Fibroblast of lung (primary cell): ENCODE measurements around the gene LENG1. TPM values are rescaled to one million over a fixed set of nuclear protein-coding genes. Genes with fewer than 3 reads are reported as not detected.
"Not testable (repeated sequence)": the region's sequence is repeated elsewhere in the genome, so short reads cannot be mapped to it uniquely, and the experiment has no call there.

ENCODE experiments used
- DNase-seq, 2 donors: peaks; one replicate each; pipeline versions ENCODE4 v3.0.0 to v3.0.0-alpha.2; 2010; ENCODE audit warnings: low read depth in 2 of 2
- H2AFZ ChIP-seq: 2 replicates; pipeline ENCODE4 v1.5.1; 2012; ENCODE audit warnings: low read length, control low read depth, inconsistent platforms
- H3K27ac ChIP-seq: 2 replicates; pipeline ENCODE4 v1.5.1; 2011; ENCODE audit warnings: low read length, control low read depth; ENCODE audit not compliant: insufficient read depth
- H3K27me3 ChIP-seq: 2 replicates; pipeline ENCODE4 v1.5.1; 2011; ENCODE audit warnings: mild to moderate bottlenecking, low read length; ENCODE audit not compliant: control insufficient read depth, insufficient read depth
- H3K36me3 ChIP-seq: 2 replicates; pipeline ENCODE4 v1.5.1; 2011; ENCODE audit warnings: low read length; ENCODE audit not compliant: control insufficient read depth, insufficient read depth
- H3K4me1 ChIP-seq: 2 replicates; pipeline ENCODE4 v1.5.1; 2011; ENCODE audit warnings: low read length; ENCODE audit not compliant: control insufficient read depth, insufficient read depth; ENCODE audit errors: extremely low read depth
- H3K4me2 ChIP-seq: 2 replicates; pipeline ENCODE4 v1.5.1; 2011; ENCODE audit warnings: low read length, control low read depth; ENCODE audit not compliant: insufficient read depth; ENCODE audit errors: extremely low read depth
- H3K4me3 ChIP-seq, 4 experiments: fragments of 200-600 bp in 1 of 4; sonication (generic) in 1 of 4; replicated peaks in 1 of 4; 2 replicates each; pipeline ENCODE4 v1.5.1; 2011 to 2016; ENCODE audit warnings: low read length in 4 of 4, low read depth in 3 of 4, mild to moderate bottlenecking in 3 of 4, control low read depth in 2 of 4, inconsistent platforms in 1 of 4, mixed read lengths in 1 of 4; ENCODE audit not compliant: insufficient read depth in 1 of 4; ENCODE audit errors: control extremely low read depth in 1 of 4
- H3K79me2 ChIP-seq: 2 replicates; pipeline ENCODE4 v1.5.1; 2012; ENCODE audit warnings: mild to moderate bottlenecking, low read length, inconsistent platforms; ENCODE audit not compliant: control insufficient read depth, insufficient read depth
- H3K9ac ChIP-seq: 2 replicates; pipeline ENCODE4 v1.5.1; 2011; ENCODE audit warnings: mild to moderate bottlenecking, low read length, control low read depth; ENCODE audit not compliant: insufficient read depth
- H3K9me3 ChIP-seq: 2 replicates; pipeline ENCODE4 v1.5.1; 2012; ENCODE audit warnings: low read depth, low read length; ENCODE audit not compliant: control insufficient read depth, insufficient read depth
- H4K20me1 ChIP-seq: 2 replicates; pipeline ENCODE4 v1.5.1; 2011; ENCODE audit warnings: low read length; ENCODE audit not compliant: control insufficient read depth, insufficient read depth; ENCODE audit errors: extremely low read depth
- EZH2 ChIP-seq: IDR thresholded peaks from 2 replicates; pipeline ENCODE4 v1.5.1; 2012; ENCODE audit warnings: low read length, control low read depth, mild to moderate bottlenecking; ENCODE audit errors: missing control alignments
- polyA plus RNA-seq, 2 donors: library from polyadenylated mRNA; depleted of rRNA in 1 of 2; stranded (reverse) in 1 of 2; unstranded in 1 of 2; fragments of >200 nt; gene quantifications; 2 replicates each; pipeline ENCODE4 v1.2.1, GENCODE V29; 2011 to 2012; ENCODE audit warnings: missing spikeins in 1 of 2
- total RNA-seq: library from RNA; depleted of rRNA; stranded (reverse); fragments of >200 nt; gene quantifications from 2 replicates; pipeline ENCODE4 v1.2.1, GENCODE V29; 2014
- TF ChIP-seq, protein P1 (sequence below), 2 donors: IDR thresholded peaks in 1 of 2; conservative IDR thresholded peaks in 1 of 2; 1 replicate in 1 of 2; 2 replicates in 1 of 2; pipeline ENCODE4 v1.5.1; 2011 to 2012; ENCODE audit warnings: low read length in 2 of 2, control low read depth in 1 of 2, inconsistent platforms in 1 of 2, low read depth in 1 of 2, mild to moderate bottlenecking in 1 of 2

LENG1 gene
- total and polyA plus RNA-seq, 2 donors (not counting 1 experiment from before 2014, with no cell fraction given) = 3.2 to 7.3 TPM

DNA sequence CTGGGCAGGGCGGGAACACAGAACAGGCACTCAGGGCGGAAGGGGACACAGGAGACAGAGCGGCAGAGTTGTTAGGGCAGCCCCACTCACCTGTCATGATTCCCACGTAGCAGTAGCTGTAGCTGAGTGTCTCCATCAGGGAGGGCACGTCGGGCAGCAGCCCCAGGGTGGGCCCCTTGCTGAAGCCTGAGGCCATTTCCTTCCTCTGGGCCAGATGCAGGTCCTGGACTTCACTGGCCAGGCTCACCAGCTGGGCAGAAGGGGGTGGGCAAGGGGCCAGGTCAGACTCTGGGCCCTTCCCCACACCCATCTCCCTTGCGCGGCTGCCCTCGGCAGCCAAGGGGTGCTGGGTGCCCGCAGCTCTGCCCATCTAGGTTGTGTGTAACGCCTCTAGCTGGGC is 23.9 kb upstream of the LENG1 start:
- no peaks in the 10 kb centered on the region for H3K9me3 ChIP-seq
- H3K27me3 ChIP-seq = no peaks in the 10 kb centered on the region
- no peak overlapping the region for H3K4me2 ChIP-seq
- no peaks in the 10 kb centered on the region for H4K20me1 ChIP-seq
- no peak overlapping the region for H3K27ac ChIP-seq
- peaks cover 11% of the 10 kb centered on the region for H3K36me3 ChIP-seq
- no peak overlapping the region for H3K9ac ChIP-seq
- TF ChIP-seq EZH2 = no peak
- TF ChIP-seq, protein P1, sequence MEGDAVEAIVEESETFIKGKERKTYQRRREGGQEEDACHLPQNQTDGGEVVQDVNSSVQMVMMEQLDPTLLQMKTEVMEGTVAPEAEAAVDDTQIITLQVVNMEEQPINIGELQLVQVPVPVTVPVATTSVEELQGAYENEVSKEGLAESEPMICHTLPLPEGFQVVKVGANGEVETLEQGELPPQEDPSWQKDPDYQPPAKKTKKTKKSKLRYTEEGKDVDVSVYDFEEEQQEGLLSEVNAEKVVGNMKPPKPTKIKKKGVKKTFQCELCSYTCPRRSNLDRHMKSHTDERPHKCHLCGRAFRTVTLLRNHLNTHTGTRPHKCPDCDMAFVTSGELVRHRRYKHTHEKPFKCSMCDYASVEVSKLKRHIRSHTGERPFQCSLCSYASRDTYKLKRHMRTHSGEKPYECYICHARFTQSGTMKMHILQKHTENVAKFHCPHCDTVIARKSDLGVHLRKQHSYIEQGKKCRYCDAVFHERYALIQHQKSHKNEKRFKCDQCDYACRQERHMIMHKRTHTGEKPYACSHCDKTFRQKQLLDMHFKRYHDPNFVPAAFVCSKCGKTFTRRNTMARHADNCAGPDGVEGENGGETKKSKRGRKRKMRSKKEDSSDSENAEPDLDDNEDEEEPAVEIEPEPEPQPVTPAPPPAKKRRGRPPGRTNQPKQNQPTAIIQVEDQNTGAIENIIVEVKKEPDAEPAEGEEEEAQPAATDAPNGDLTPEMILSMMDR (conservative IDR thresholded peaks at IDR 0.05 in 1 of 2, IDR thresholded peaks at IDR 0.05 in 1 of 2; ENCODE audit: low read depth in 1 of 2, low read length in 2 of 2) = no peak
- DNase-seq = no peak
- H3K79me2 ChIP-seq = peaks cover 19% of the 10 kb centered on the region
- no peaks in the 10 kb centered on the region for H3K4me1 ChIP-seq
- no peak overlapping the region for H3K4me3 ChIP-seq
- no peak overlapping the region for H2AFZ ChIP-seq

DNA sequence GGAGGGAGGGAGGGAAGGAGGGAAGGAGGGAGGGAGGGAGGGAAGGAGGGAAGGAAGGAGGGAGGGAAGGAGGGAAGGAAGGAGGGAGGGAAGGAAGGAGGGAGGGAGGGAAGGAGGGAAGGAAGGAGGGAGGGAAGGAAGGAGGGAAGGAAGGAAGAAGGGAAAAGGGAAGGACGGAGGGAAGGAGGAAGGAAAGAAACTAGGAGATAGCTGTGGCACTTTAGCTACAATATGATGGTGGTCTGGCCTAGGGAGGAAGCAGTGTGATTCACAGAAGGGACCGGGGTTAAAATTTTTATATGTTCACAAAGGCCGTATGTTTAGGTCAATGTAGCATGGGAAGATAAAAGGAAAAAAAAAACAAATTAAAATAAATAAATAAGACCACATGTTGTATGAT is 22.4 kb upstream of the LENG1 start:
- not testable (repeated sequence) for H3K27ac ChIP-seq, H3K27me3 ChIP-seq, H3K4me3 ChIP-seq, H4K20me1 ChIP-seq, H3K9ac ChIP-seq, H3K79me2 ChIP-seq, H3K4me1 ChIP-seq, DNase-seq, H2AFZ ChIP-seq, H3K4me2 ChIP-seq, H3K9me3 ChIP-seq
- peaks cover 12% of the 10 kb centered on the region for H3K36me3 ChIP-seq

DNA sequence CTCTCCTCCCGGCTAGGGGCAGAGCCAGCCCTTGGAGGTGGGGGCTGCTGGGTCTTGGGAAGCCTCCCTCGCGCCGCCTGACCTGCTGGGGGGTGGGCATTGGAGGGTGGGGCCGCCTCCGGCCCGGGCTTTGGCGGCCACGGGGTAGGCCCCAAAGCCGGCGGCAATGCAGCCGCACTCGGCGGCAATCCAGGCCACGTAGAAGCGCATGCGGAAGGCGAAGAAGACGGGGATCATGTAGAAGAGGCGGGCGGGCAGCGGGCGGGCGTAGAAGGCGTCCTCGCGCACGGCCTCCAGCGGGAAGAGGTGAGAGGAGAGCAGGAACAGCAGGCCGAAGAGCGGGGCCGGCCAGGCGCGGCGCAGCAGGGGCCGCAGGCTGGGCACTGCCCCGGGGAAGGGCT is 21.2 kb upstream of the LENG1 start:
- Histone ChIP-seq H3K27me3 (no peaks in the 10 kb centered on the region), H3K9me3 (no peaks in the 10 kb centered on the region), H3K36me3 (peaks cover 11% of the 10 kb centered on the region), H3K79me2 (no peaks in the 10 kb centered on the region), H3K27ac (peak overlapping the region; percentile 50), H3K4me1 (no peaks in the 10 kb centered on the region), H3K9ac (no peak overlapping the region), H2AFZ (no peak overlapping the region), H3K4me3 (no peak overlapping the region), H4K20me1 (no peaks in the 10 kb centered on the region), H3K4me2 (no peak overlapping the region)
- TF ChIP-seq, protein P1 (conservative IDR thresholded peaks at IDR 0.05 in 1 of 2, IDR thresholded peaks at IDR 0.05 in 1 of 2; ENCODE audit: low read depth in 1 of 2, low read length in 2 of 2) = no peak
- TF ChIP-seq EZH2 = no peak
- DNase-seq = no peak
